Stimulated activated CD8-positive, alpha-beta memory T cell treated with anti-CD3 and anti-CD28 coated beads, Interleukin-2, amount 100 ng/mL, for 1 hour (primary cell): ENCODE results near the gene MRPS6.

ENCODE experiments used
- DNase-seq, 2 donors: peaks; one replicate each; pipeline ENCODE4 v3.0.0-alpha.2; 2020; ENCODE audit warnings: low read depth in 2 of 2

Gene MRPS6

GRCh38 chr21:34073032-34073748 is at the start of gene MRPS6, which contains the start of gene SLC5A3:
Gene MRPS6 (plus strand): TSS chr21:34073578. CDS start chr21:34073701, 123 bp downstream.
Gene SLC5A3 (plus strand): TSS chr21:34073578. CDS start chr21:34095199, 21,621 bp downstream.
- DNase-seq = peak; percentile 51 to 61

- no peak for DNase-seq
Observed at GRCh38 chr21:34023691-34024373, 49.5 kb upstream of the MRPS6 start.

- no peak for DNase-seq
Observed at GRCh38 chr21:34024374-34024693, 49.0 kb upstream of the MRPS6 start.

GRCh38 chr21:34027721-34028461 is 45.5 kb upstream of the MRPS6 start:
- DNase-seq = no peak

GRCh38 chr21:34029743-34030528 is 43.4 kb upstream of the MRPS6 start:
- DNase-seq = no peak

GRCh38 chr21:34031835-34032370 is 41.5 kb upstream of the MRPS6 start:
- no peak for DNase-seq

GRCh38 chr21:34034369-34035014 is 38.9 kb upstream of the MRPS6 start:
- DNase-seq = no peak

- no peak for DNase-seq
Observed at GRCh38 chr21:34035619-34036354, 37.6 kb upstream of the MRPS6 start.

- DNase-seq = no peak
Observed at GRCh38 chr21:34037009-34037795, 36.2 kb upstream of the MRPS6 start.

GRCh38 chr21:34039678-34040382 is 33.5 kb upstream of the MRPS6 start:
- DNase-seq = no peak

- DNase-seq = no peak
Observed at GRCh38 chr21:34042735-34043134, 30.6 kb upstream of the MRPS6 start.

GRCh38 chr21:34043333-34043732 is 30.0 kb upstream of the MRPS6 start:
- no peak for DNase-seq

GRCh38 chr21:34046917-34047316 is 26.5 kb upstream of the MRPS6 start:
- DNase-seq = no peak

- no peak for DNase-seq
Observed at GRCh38 chr21:34047835-34048234, 25.5 kb upstream of the MRPS6 start.

- DNase-seq = no peak
Observed at GRCh38 chr21:34052171-34052570, 21.2 kb upstream of the MRPS6 start.

GRCh38 chr21:34054259-34054658 is 19.1 kb upstream of the MRPS6 start:
- DNase-seq = no peak

GRCh38 chr21:34055615-34056014 is 17.8 kb upstream of the MRPS6 start:
- no peak for DNase-seq

GRCh38 chr21:34061983-34062382 is 11.4 kb upstream of the MRPS6 start:
- no peak for DNase-seq

GRCh38 chr21:34065027-34065426 is 8.4 kb upstream of the MRPS6 start:
- DNase-seq = no peak
